Natural killer cell (primary cell): ENCODE results near the gene GAN. TPM values are rescaled to one million over a fixed set of nuclear protein-coding genes. Genes with fewer than 3 reads are reported as not detected.
A peak's percentile ranks its signal among the peaks of the same experiment; 100 is the strongest.
"Not testable (repeated sequence)": the region's sequence is repeated elsewhere in the genome, so short reads cannot be mapped to it uniquely, and the experiment has no call there.

Source experiments
- ATAC-seq, 3 donors: fragments of 150-1000 bp in 2 of 3; fragments of 200-7000 bp in 1 of 3; cut with Tn5 transposase; 1 replicate in 1 of 3; 2 replicates in 2 of 3; pipeline ENCODE4 v1.10.0; 2021; ENCODE audit warnings: mild to moderate bottlenecking in 2 of 3, moderate library complexity in 2 of 3
- DNase-seq, 2 donors: peaks; one replicate each; pipeline versions ENCODE4 v3.0.0 to v3.0.0-alpha.2; 2013 to 2021; ENCODE audit warnings: mixed read lengths in 1 of 2
- H3K27ac ChIP-seq: one replicate; pipeline ENCODE4 v1.5.1; 2013; ENCODE audit warnings: mild to moderate bottlenecking, low read length
- H3K27me3 ChIP-seq: one replicate; pipeline ENCODE4 v1.6.1; 2013; ENCODE audit warnings: low read length; ENCODE audit not compliant: control insufficient read depth, insufficient read depth
- H3K36me3 ChIP-seq: one replicate; pipeline ENCODE4 v1.6.1; 2013; ENCODE audit warnings: low read length; ENCODE audit not compliant: control insufficient read depth, insufficient read depth
- H3K4me1 ChIP-seq: one replicate; pipeline ENCODE4 v1.6.1; 2013; ENCODE audit warnings: low read length; ENCODE audit not compliant: control insufficient read depth, insufficient read depth
- H3K4me3 ChIP-seq: one replicate; pipeline ENCODE4 v1.5.1; 2013; ENCODE audit warnings: low read length
- H3K9me3 ChIP-seq: one replicate; pipeline ENCODE4 v1.6.1; 2013; ENCODE audit warnings: low read length; ENCODE audit not compliant: control insufficient read depth, insufficient read depth
- H3K27ac Mint-ChIP-seq, 2 donors: one replicate each; pipeline ENCODE4 v1.8.0; 2022; ENCODE audit warnings: mild to moderate bottlenecking in 2 of 2, mixed read lengths in 2 of 2, moderate library complexity in 1 of 2
- H3K27me3 Mint-ChIP-seq, 2 donors: one replicate each; pipeline ENCODE4 v1.8.0; 2022; ENCODE audit warnings: low read depth in 2 of 2, mixed read lengths in 2 of 2
- H3K36me3 Mint-ChIP-seq: one replicate; pipeline ENCODE4 v1.8.0; 2022; ENCODE audit warnings: mixed read lengths
- H3K4me1 Mint-ChIP-seq, 2 donors: one replicate each; pipeline ENCODE4 v1.8.0; 2022; ENCODE audit warnings: mixed read lengths in 2 of 2
- H3K4me3 Mint-ChIP-seq: one replicate; pipeline ENCODE4 v1.8.0; 2022; ENCODE audit warnings: mild to moderate bottlenecking, moderate library complexity, mixed read lengths
- H3K9me3 Mint-ChIP-seq, 2 donors: one replicate each; pipeline ENCODE4 v1.8.0; 2022; ENCODE audit warnings: mixed read lengths in 2 of 2
- WGBS: methylation state at CpG from one replicate; pipeline ENCODE4 v1.1.7; 2013; ENCODE audit warnings: missing lambda C conversion rate; ENCODE audit not compliant: insufficient coverage; 5-methylcytosine and 5-hydroxymethylcytosine counted together
- intact Hi-C: fragments of 100-400 bp; cut with micrococcal nuclease; formaldehyde crosslinking; loops from one replicate; pipeline ENCODE4 v1.14.2; 2022
- total RNA-seq, 4 donors: library from RNA; stranded (reverse); fragments of 120-200 nt in 1 of 4; gene quantifications; one replicate each; pipeline versions ENCODE4 v1.2.3 to v1.2.4, GENCODE V29; 2013 to 2022
- TF ChIP-seq, protein P1 (sequence below): fragments of 200-600 bp; IDR thresholded peaks from one replicate; pipeline ENCODE4 v1.8.0; 2022; ENCODE audit warnings: antibody characterized with exemption

Gene GAN
- total RNA-seq, 3 donors from 2014 or later (not counting 1 experiment from before 2014, with no cell fraction given) = 5.9 to 9.9 (median 7.3) TPM

DNA sequence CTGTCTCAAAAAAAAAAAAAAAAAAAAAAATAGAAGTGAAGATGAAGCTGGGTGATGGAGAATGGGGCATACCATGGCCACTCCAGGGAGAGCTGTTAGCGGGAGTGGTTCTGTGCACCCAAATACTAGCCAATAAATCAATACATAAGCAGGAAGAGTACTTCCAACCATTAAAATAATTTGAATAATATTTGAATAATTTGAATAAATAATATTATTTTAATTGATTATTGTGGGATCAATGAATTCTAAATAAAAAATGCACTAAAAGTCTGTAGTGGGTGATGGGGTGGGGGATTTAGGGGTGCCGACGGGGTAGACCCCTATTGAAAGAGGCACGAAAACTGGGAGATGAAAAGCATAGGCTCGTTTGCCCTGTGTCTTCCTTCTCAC lies 88.4 kb downstream of the GAN start:
- H3K9me3 Mint-ChIP-seq = no peaks in the 10 kb centered on the region
- TF ChIP-seq, protein P1, sequence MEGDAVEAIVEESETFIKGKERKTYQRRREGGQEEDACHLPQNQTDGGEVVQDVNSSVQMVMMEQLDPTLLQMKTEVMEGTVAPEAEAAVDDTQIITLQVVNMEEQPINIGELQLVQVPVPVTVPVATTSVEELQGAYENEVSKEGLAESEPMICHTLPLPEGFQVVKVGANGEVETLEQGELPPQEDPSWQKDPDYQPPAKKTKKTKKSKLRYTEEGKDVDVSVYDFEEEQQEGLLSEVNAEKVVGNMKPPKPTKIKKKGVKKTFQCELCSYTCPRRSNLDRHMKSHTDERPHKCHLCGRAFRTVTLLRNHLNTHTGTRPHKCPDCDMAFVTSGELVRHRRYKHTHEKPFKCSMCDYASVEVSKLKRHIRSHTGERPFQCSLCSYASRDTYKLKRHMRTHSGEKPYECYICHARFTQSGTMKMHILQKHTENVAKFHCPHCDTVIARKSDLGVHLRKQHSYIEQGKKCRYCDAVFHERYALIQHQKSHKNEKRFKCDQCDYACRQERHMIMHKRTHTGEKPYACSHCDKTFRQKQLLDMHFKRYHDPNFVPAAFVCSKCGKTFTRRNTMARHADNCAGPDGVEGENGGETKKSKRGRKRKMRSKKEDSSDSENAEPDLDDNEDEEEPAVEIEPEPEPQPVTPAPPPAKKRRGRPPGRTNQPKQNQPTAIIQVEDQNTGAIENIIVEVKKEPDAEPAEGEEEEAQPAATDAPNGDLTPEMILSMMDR = no peak
- ATAC-seq (peak in 1 of 3 donors; percentile 8), DNase-seq (no peak)
- Histone ChIP-seq H3K4me1 (peaks cover 11% of the 10 kb centered on the region), H3K4me3 (no peak overlapping the region), H3K9me3 (no peaks in the 10 kb centered on the region), H3K36me3 (no peaks in the 10 kb centered on the region), H3K27me3 (no peaks in the 10 kb centered on the region), H3K27ac (no peak overlapping the region)
- peak overlapping the region in 1 of 2 donors; percentile 36 for H3K27ac Mint-ChIP-seq
- H3K27me3 Mint-ChIP-seq = no peaks in the 10 kb centered on the region
- WGBS = 2% methylated on average over 4 of the region's 5 CpGs
- no peak overlapping the region for H3K4me3 Mint-ChIP-seq
- intact Hi-C loops = loop anchor here (1.0 to 5.0 kb wide), 4 partner anchors 229 to 334 kb away; no protein-coding TSS in a partner anchor
- H3K4me1 Mint-ChIP-seq = peaks cover 0 to 8% of the 10 kb centered on the region in 2 donors
- H3K36me3 Mint-ChIP-seq = no peaks in the 10 kb centered on the region

DNA sequence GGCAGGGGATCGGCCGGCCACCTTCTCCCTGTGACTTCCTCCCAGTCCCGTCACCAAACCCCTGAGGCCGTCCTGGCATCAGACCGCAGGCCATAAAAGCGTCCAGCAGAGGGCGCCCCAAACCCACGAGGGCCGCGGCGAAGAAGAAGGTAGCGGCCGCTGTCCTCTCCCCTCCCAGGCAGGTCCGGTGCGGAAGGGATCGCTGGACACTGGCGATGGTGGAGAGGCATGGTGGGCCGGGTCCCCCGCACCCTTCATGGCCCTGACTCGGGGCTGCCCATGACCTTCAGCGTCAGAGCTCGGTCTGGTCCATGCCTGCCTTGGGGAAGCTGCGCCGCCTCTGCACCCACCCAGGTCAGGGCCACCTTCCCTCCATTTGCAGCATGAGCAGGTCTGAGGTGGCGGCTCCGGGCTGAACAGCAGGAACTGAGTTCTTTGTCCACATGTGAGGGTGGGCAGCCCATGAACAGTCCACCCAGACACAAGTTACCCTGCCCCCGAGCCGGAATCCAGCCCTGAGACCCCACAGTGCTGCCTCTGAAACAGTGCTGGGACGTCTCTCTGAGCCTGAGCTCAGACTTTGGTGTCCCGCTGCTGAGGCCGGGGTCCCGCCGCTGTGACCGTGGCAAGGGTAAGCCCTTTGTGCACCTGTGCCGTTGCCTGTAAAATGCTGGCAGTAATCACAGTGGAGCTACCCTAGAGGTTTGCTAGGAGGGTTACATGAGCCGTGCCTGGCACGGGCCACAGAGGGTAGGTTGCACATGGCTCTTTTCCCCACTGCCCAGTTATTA lies 89.0 kb downstream of the GAN start:
- peak overlapping the region in 1 of 2 donors; percentile 36 for H3K27ac Mint-ChIP-seq
- no peaks in the 10 kb centered on the region for H3K9me3 ChIP-seq
- whole genome bisulfite sequencing = 28% methylated on average over 37 of the region's 37 CpGs
- H3K36me3 Mint-ChIP-seq = no peaks in the 10 kb centered on the region
- no peaks in the 10 kb centered on the region for H3K27me3 ChIP-seq
- intact Hi-C loops = loop anchor here (1.0 to 5.0 kb wide), 4 partner anchors 229 to 334 kb away; no protein-coding TSS in a partner anchor
- peaks cover 0 to 8% of the 10 kb centered on the region in 2 donors for H3K4me1 Mint-ChIP-seq
- H3K9me3 Mint-ChIP-seq = no peaks in the 10 kb centered on the region
- no peak overlapping the region for H3K27ac ChIP-seq
- DNase-seq (peak; percentile 83 to 88), ATAC-seq (peak; percentile 88 to 96 (median 95))
- no peak overlapping the region for H3K4me3 Mint-ChIP-seq
- H3K27me3 Mint-ChIP-seq = no peaks in the 10 kb centered on the region
- H3K4me3 ChIP-seq = no peak overlapping the region
- H3K36me3 ChIP-seq = no peaks in the 10 kb centered on the region
- peaks cover 11% of the 10 kb centered on the region for H3K4me1 ChIP-seq
- TF ChIP-seq, protein P1 = peak; percentile 98

DNA sequence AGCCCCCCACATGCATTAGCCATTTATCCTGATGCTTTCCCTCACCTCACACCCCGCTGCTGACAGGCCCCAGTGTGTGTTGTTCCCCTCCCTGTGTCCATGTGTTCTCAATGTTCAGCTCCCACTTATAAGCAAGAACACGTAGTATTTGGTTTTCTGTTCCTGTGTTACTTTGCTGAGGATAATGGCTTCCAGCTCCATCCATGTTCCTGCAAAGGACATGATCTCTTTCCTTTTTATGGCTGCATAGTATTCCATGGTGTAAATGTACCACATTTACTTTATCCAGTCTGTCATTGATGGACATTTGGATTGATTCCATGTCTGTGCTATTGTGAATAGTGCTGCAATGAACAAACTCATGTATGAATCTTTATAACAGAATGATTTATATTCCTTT lies 90.2 kb downstream of the GAN start:
- H3K4me1 Mint-ChIP-seq, DNase-seq, H3K27ac ChIP-seq, H3K9me3 Mint-ChIP-seq, H3K4me3 ChIP-seq, H3K4me3 Mint-ChIP-seq, ATAC-seq, H3K36me3 ChIP-seq, intact Hi-C loops, H3K27me3 ChIP-seq, H3K9me3 ChIP-seq, H3K36me3 Mint-ChIP-seq, H3K27me3 Mint-ChIP-seq: not testable (repeated sequence)
- WGBS = 96% methylated on average over 2 of the region's 2 CpGs
- H3K4me1 ChIP-seq = peaks cover 11% of the 10 kb centered on the region
- H3K27ac Mint-ChIP-seq = peak overlapping the region in 1 of 2 donors; percentile 51

GRCh38 chr16:81405702-81406113 lies 90.9 kb downstream of the GAN start:
- no peak overlapping the region for H3K27ac ChIP-seq
- peaks cover 11% of the 10 kb centered on the region for H3K4me1 ChIP-seq
- WGBS = 92% methylated on average over 11 of the region's 11 CpGs
- H3K9me3 ChIP-seq = no peaks in the 10 kb centered on the region
- H3K36me3 ChIP-seq = no peaks in the 10 kb centered on the region
- no peak overlapping the region for H3K27ac Mint-ChIP-seq
- ATAC-seq (no peak), DNase-seq (no peak)
- no peaks in the 10 kb centered on the region for H3K27me3 Mint-ChIP-seq
- no peaks in the 10 kb centered on the region for H3K36me3 Mint-ChIP-seq
- peaks cover 0 to 8% of the 10 kb centered on the region in 2 donors for H3K4me1 Mint-ChIP-seq
- no peaks in the 10 kb centered on the region for H3K9me3 Mint-ChIP-seq
- intact Hi-C loops = no loop called here
- H3K27me3 ChIP-seq = no peaks in the 10 kb centered on the region
- TF ChIP-seq, protein P1 = no peak
- H3K4me3 Mint-ChIP-seq = no peak overlapping the region
- H3K4me3 ChIP-seq = no peak overlapping the region
